ENCODE data around the gene RIBC2.
"Not testable (repeated sequence)": the region's sequence is repeated elsewhere in the genome, so short reads cannot be mapped to it uniquely, and the experiment has no call there.

The RIBC2 gene

GRCh38 chr22:45462034-45462655 lies 48.7 kb downstream of the RIBC2 start:
- peak; percentile 49 for TF ChIP-seq CTCF (IDR thresholded peaks at IDR 0.05; ENCODE audit: low read depth, low read length, missing control alignments)
- no peak for DNase-seq (ENCODE audit: low read depth)
- no peak overlapping the region for H3K4me3 ChIP-seq (ENCODE audit: low read depth, low read length)

- H3K4me3 ChIP-seq (ENCODE audit: low read depth, low read length); DNase-seq (ENCODE audit: low read depth): not testable (repeated sequence)
These were observed 50.2 kb downstream of the RIBC2 start for GRCh38 chr22:45463691-45464090.

GRCh38 chr22:45465633-45466032 lies 52.1 kb downstream of the RIBC2 start:
- no peak for TF ChIP-seq CTCF (IDR thresholded peaks at IDR 0.05; ENCODE audit: low read depth, low read length, missing control alignments)
- DNase-seq (ENCODE audit: low read depth), result no peak
- no peak overlapping the region for H3K4me3 ChIP-seq (ENCODE audit: low read depth, low read length)

GRCh38 chr22:45468872-45469271 lies 55.4 kb downstream of the RIBC2 start:
- H3K4me3 ChIP-seq (ENCODE audit: low read depth, low read length), result no peak overlapping the region
- DNase-seq (ENCODE audit: low read depth), result no peak
- no peak for TF ChIP-seq CTCF (IDR thresholded peaks at IDR 0.05; ENCODE audit: low read depth, low read length, missing control alignments)

GRCh38 chr22:45469281-45470073 lies 56.0 kb downstream of the RIBC2 start:
- no peak overlapping the region for H3K4me3 ChIP-seq (ENCODE audit: low read depth, low read length)
- TF ChIP-seq CTCF (IDR thresholded peaks at IDR 0.05; ENCODE audit: low read depth, low read length, missing control alignments), result no peak
- DNase-seq (ENCODE audit: low read depth), result no peak

GRCh38 chr22:45470871-45471270 lies 57.4 kb downstream of the RIBC2 start:
- TF ChIP-seq CTCF (IDR thresholded peaks at IDR 0.05; ENCODE audit: low read depth, low read length, missing control alignments), result no peak

GRCh38 chr22:45472426-45472825 lies 58.9 kb downstream of the RIBC2 start:
- no peak overlapping the region for H3K4me3 ChIP-seq (ENCODE audit: low read depth, low read length)
- DNase-seq (ENCODE audit: low read depth), result no peak
- TF ChIP-seq CTCF (IDR thresholded peaks at IDR 0.05; ENCODE audit: low read depth, low read length, missing control alignments), result no peak

More at GRCh38 chr22:45470871-45471270, 57.4 kb downstream of the RIBC2 start:
- no peak for DNase-seq (ENCODE audit: low read depth)
- no peak overlapping the region for H3K4me3 ChIP-seq (ENCODE audit: low read depth, low read length)
